ENCODE results near the gene ALPL. TPM values are rescaled to one million over a fixed set of nuclear protein-coding genes. Genes with fewer than 3 reads are reported as not detected.

Gene ALPL
- total and polyA plus RNA-seq, 9 of the 15 experiments (the other 6 are each of a cell fraction or from before 2014, with no cell fraction given), result 0.04 to 0.38 (median 0.18) TPM; not detected in 4

DNA sequence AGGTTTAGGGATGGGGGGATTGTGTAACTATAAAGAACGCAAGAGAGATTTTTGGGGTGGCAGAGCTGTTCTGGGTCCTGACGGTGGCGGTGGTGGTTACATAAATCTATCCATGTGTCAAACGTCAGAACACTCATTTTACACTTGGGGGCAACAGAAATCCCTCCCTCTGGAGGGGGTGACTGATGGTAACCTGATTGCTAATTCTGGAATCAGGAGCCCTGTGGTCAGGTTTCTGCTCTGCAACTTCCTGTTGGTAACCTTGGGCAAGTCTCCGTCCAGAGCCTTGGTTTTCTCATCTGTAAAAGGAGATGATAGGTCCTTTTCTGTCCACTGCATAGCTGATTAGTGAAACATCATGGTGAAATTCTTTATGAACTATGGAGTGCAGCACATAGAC lies 40.9 kb downstream of the ALPL start (continued):
- TF ChIP-seq FOXA3 (CRISPR knock-in tag; conservative IDR thresholded peaks at IDR 0.05 in 1 of 2, IDR thresholded peaks at IDR 0.05 in 1 of 2) (no peak), ILK (tag; IDR thresholded peaks at IDR 0.05; ENCODE audit: borderline replicate concordance, low read depth) (no peak), ZNF3 (CRISPR knock-in tag; IDR thresholded peaks at IDR 0.05) (no peak), EWSR1 (IDR thresholded peaks at IDR 0.05; ENCODE audit: borderline replicate concordance, low read depth, partially characterized antibody) (no peak), KDM2B (CRISPR knock-in tag; IDR thresholded peaks at IDR 0.05) (no peak), HDAC2 (IDR thresholded peaks at IDR 0.05) (no peak), ZNF79 (CRISPR knock-in tag; IDR thresholded peaks at IDR 0.05; ENCODE audit: low read depth) (no peak), ZEB2 (IDR thresholded peaks at IDR 0.05) (no peak), EP400 (IDR thresholded peaks at IDR 0.05) (no peak), KLF13 (tag; IDR thresholded peaks at IDR 0.05; ENCODE audit: borderline replicate concordance, low read depth) (no peak), MXI1 (IDR thresholded peaks at IDR 0.05; ENCODE audit: low read depth, low read length) (no peak), HINFP (tag; conservative IDR thresholded peaks at IDR 0.05; ENCODE audit: low read depth) (no peak), CEBPB (tag; IDR thresholded peaks at IDR 0.05) (peak; percentile 57; the same call in 1 of the 2 replicates), NFYB (IDR thresholded peaks at IDR 0.05; ENCODE audit: extremely low read depth, insufficient read length) (no peak)
